Suppressor macrophage (primary cell): ENCODE measurements around the gene GALNT18.
A peak's percentile ranks its signal among the peaks of the same experiment; 100 is the strongest.

Experiments used
- DNase-seq, 4 experiments: peaks; one replicate each; pipeline ENCODE4 v3.0.0-alpha.2; 2020 to 2022

GALNT18 gene

GRCh38 chr11:11525283-11525682 is 96.5 kb downstream of the GALNT18 start:
- DNase-seq: no peak

DNA sequence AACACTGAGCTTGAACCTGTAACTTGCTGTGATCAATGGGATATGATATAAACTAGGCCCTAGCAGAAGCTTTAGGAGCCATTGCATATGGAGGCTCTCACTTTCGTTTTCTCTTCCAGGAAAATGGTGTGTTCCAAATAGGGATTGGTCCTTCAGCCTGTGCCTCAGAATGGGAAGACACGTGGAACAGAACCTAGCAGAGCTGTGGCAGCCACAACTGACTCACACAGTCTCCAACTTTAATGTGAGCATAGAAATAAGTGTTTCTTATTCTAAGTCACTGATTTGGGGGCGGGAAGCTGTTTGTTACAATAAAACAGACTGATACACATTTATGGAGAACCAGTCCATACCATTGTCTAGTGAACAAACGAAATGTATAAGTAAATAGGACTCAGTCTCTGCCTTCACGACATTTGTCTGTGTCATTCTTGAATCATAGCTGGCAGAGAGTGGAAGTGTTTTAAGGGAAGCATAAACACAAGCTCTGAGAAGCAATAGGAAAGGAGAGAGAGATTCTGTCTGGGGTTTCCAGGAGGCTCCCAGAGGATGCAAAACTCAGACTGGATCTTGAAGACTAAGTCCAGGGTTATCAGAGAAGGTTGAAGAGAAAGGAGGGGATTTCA is 97.3 kb downstream of the GALNT18 start:
- DNase-seq: no peak

DNA sequence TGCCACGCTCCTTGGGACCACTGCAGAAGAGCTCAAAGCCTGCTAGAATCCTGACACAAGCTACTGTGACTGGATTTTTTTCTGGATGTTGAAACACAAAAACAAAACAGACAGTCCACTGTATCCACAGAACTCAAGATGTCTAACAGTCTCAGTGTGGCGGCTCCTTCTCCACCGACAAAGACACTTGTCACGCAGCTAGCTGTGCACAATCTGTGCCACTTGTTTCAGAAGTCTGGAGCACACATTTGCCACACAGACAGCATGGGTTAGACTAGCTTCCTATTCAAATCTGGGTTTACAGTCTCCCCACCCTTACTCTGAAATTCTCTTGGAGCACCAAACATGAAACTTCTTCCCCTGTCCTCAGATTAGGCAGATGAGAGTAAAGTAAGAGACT is 99.2 kb downstream of the GALNT18 start:
- no peak for DNase-seq

- DNase-seq: no peak
These were observed 100.4 kb downstream of the GALNT18 start for GRCh38 chr11:11521306-11522002.

- no peak for DNase-seq
These were observed 101.4 kb downstream of the GALNT18 start for GRCh38 chr11:11520231-11521015.

- no peak for DNase-seq
These were observed 102.6 kb downstream of the GALNT18 start for GRCh38 chr11:11519184-11519583.

- DNase-seq: no peak
These were observed 107.6 kb downstream of the GALNT18 start for GRCh38 chr11:11514246-11514645.

DNA sequence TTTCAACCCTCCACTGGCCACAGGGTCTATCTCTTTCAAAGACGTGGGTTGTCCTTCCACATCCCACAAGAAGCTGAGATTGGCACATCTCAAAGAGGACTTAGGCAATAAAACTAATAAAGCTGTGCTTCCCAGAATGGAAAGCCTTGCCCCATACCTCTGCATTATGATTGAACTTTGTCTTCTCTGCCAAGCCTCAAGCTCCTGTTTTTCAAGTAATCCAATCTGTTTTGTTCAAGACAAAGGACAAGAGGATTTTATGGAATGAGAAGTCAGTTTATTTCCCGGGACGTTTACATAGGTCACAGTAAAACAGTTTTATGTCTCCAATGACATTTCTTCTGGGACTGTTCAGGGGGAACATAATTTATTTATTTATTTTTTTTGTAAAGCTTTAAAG is 108.4 kb downstream of the GALNT18 start:
- peak in 2 of 4 experiments; percentile 30 to 51 for DNase-seq

- no peak for DNase-seq
These were observed 108.9 kb downstream of the GALNT18 start for GRCh38 chr11:11512929-11513328.

GRCh38 chr11:11512502-11512901 is 109.3 kb downstream of the GALNT18 start:
- no peak for DNase-seq

GRCh38 chr11:11512090-11512489 is 109.7 kb downstream of the GALNT18 start:
- DNase-seq: no peak

DNA sequence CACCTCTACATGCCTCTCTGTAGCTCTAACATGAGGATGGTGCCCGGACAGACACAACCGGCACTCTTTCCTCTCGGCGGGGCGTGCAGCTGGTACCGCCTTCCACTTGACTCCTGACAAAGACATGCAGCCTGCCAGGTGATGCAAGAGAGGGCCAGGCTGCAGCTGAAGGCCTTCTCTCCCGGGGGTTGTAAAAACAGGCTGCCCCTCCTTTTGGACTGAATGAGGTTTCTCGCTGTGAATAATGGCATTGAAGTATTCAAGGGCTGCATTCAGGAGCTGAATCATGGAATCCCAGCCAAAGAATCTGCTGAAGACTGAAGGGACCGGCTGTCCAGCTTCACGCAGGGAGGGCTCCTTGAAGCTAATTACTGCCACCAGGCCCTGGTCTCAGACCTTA is 110.9 kb downstream of the GALNT18 start:
- no peak for DNase-seq

- no peak for DNase-seq
These were observed 116.1 kb downstream of the GALNT18 start for GRCh38 chr11:11505692-11506091.

- DNase-seq: no peak
These were observed 116.6 kb downstream of the GALNT18 start for GRCh38 chr11:11505190-11505589.

GRCh38 chr11:11504071-11504470 is 117.7 kb downstream of the GALNT18 start:
- DNase-seq: no peak

- no peak for DNase-seq
These were observed 119.4 kb downstream of the GALNT18 start for GRCh38 chr11:11502263-11502861.

DNA sequence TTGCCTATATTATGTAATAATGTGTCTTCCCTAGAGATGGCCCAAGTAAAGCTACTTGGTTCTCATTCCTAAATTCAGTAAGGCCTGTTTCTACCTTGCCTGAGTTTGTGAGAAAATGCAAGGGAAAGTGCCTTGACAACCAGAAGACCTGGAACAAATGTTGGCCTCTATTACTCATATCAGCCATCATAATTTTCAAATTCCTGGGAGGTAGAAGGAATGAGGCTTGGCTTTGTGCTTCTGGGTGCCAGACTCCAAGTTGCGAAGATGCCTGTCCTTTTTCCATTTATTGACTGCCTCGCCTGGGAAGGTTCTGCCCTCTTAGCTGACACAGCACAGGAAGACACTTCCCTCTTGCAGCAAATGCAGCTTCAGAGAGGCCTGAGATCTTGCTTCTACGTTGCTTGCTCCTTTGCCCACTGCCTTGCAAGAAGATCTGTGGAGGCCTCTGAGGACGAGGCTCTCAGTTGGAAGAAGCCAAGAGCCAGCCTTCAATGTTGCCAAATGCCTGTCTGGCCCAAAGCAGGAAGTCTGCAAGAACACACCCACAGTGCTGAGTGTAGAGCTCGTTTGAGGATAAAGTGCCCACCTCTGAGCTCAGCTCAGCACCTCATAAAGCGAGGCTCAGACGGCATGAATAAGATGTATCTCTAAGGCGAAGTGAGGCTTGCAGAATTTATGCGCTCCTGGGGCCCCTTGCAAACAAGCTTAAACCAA is 120.1 kb downstream of the GALNT18 start:
- DNase-seq: peak in 1 of 4 experiments; percentile 11

- no peak for DNase-seq
These were observed 120.9 kb downstream of the GALNT18 start for GRCh38 chr11:11500744-11501487.

GRCh38 chr11:11499300-11499699 is 122.5 kb downstream of the GALNT18 start:
- DNase-seq: no peak

- DNase-seq: no peak
These were observed 123.6 kb downstream of the GALNT18 start for GRCh38 chr11:11498195-11498594.

- no peak for DNase-seq
These were observed 124.9 kb downstream of the GALNT18 start for GRCh38 chr11:11496879-11497278.

GRCh38 chr11:11494348-11494747 is 127.5 kb downstream of the GALNT18 start:
- no peak for DNase-seq
